GM18861 (cell line): ENCODE data around the gene DEFB112.

Source experiments
- ATAC-seq: cut with Tn5 transposase; IDR thresholded peaks from one replicate; pipeline ENCODE4 v1.9.1; 2021; ENCODE audit not compliant: unreplicated experiment

Gene DEFB112

DNA sequence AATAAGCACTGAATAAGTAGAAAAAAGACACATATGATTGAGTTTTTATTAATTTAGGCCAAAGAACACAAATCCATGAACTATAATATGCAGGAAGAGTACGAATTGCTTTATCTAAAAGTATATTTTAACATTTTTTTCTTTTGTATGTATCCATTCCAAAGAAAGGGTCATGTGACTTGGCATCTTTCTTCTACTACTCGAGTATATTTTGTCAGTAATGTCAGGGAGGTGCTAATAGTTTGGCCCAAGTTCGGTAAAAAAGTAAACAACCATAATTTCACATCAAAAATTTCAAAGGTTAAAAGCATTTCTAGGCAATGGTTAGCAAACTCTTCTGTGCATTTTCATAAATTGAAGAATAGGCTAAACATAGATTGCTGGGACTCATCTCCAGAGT, 46.6 kb downstream of the DEFB112 start:
- no peak for ATAC-seq

GRCh38 chr6:49995278-49995677, 54.5 kb downstream of the DEFB112 start:
- no peak for ATAC-seq
